NOMO-1 treated with DMSO at 0.1 percent for 48 hours (cell line): ENCODE measurements around the gene CACNG3.
"Not testable (repeated sequence)": the region's sequence is repeated elsewhere in the genome, so short reads cannot be mapped to it uniquely, and the experiment has no call there.

ENCODE experiments used
- DNase-seq: peaks from one replicate; lab custom pipeline; 2025; ENCODE audit not compliant: unreplicated experiment; lab: John Stamatoyannopoulos, UW

Gene CACNG3

GRCh38 chr16:24275413-24275812, 19.3 kb downstream of the CACNG3 start:
- DNase-seq, result no peak

- DNase-seq, result no peak
These were observed 23.9 kb downstream of the CACNG3 start for GRCh38 chr16:24279982-24280515.

GRCh38 chr16:24281466-24281865, 25.3 kb downstream of the CACNG3 start:
- DNase-seq, result no peak

GRCh38 chr16:24282141-24282540, 26.0 kb downstream of the CACNG3 start:
- DNase-seq, result peak; percentile 83

- no peak for DNase-seq
These were observed 30.7 kb downstream of the CACNG3 start for GRCh38 chr16:24286741-24287405.

- no peak for DNase-seq
These were observed 32.4 kb downstream of the CACNG3 start for GRCh38 chr16:24288516-24288915.

GRCh38 chr16:24289166-24289700, 33.1 kb downstream of the CACNG3 start:
- DNase-seq, result no peak

GRCh38 chr16:24291932-24292331, 35.8 kb downstream of the CACNG3 start:
- peak; percentile 2 for DNase-seq

- DNase-seq, result no peak
These were observed 38.0 kb downstream of the CACNG3 start for GRCh38 chr16:24294131-24294530.

- DNase-seq, result no peak
These were observed 41.2 kb downstream of the CACNG3 start for GRCh38 chr16:24297375-24297774.

GRCh38 chr16:24298548-24299167, 42.5 kb downstream of the CACNG3 start:
- DNase-seq, result no peak

- DNase-seq, result not testable (repeated sequence)
These were observed 44.6 kb downstream of the CACNG3 start for GRCh38 chr16:24300750-24301149.

- DNase-seq, result no peak
These were observed 46.5 kb downstream of the CACNG3 start for GRCh38 chr16:24302636-24303035.

- no peak for DNase-seq
These were observed 52.1 kb downstream of the CACNG3 start for GRCh38 chr16:24308200-24308599.

- no peak for DNase-seq
These were observed 53.4 kb downstream of the CACNG3 start for GRCh38 chr16:24309258-24310142.

GRCh38 chr16:24315343-24315742, 59.2 kb downstream of the CACNG3 start:
- DNase-seq, result no peak

- no peak for DNase-seq
These were observed 62.5 kb downstream of the CACNG3 start for GRCh38 chr16:24318680-24319079.

- no peak for DNase-seq
These were observed 63.1 kb downstream of the CACNG3 start for GRCh38 chr16:24319126-24319814.

GRCh38 chr16:24322106-24322505, 66.0 kb downstream of the CACNG3 start:
- DNase-seq, result no peak

GRCh38 chr16:24324421-24324820, 68.3 kb downstream of the CACNG3 start:
- no peak for DNase-seq
